IPS DF 6.9 (cell line): ENCODE data around the gene POTEF.
"Not testable (repeated sequence)": the region's sequence is repeated elsewhere in the genome, so short reads cannot be mapped to it uniquely, and the experiment has no call there.

Experiments used
- DNase-seq: peaks from one replicate; pipeline ENCODE4 v3.0.0-alpha.2; 2013; ENCODE audit warnings: low read depth, low spot score
- H3K27ac ChIP-seq: one replicate; pipeline ENCODE4 v1.5.1; 2013; ENCODE audit warnings: low read length, control low read depth
- H3K27me3 ChIP-seq: 2 replicates; pipeline ENCODE4 v1.6.1; 2013; ENCODE audit warnings: mild to moderate bottlenecking, low read length; ENCODE audit not compliant: control insufficient read depth, insufficient read depth
- H3K36me3 ChIP-seq: 2 replicates; pipeline ENCODE4 v1.6.1; 2013; ENCODE audit warnings: low read length; ENCODE audit not compliant: control insufficient read depth, insufficient read depth
- H3K4me1 ChIP-seq: 2 replicates; pipeline ENCODE4 v1.6.1; 2013; ENCODE audit warnings: low read length; ENCODE audit not compliant: control insufficient read depth, insufficient read depth
- H3K4me3 ChIP-seq: 2 replicates; pipeline ENCODE4 v1.5.1; 2013; ENCODE audit warnings: mild to moderate bottlenecking, low read length
- H3K9me3 ChIP-seq: 2 replicates; pipeline ENCODE4 v1.6.1; 2013; ENCODE audit warnings: low read length, inconsistent platforms; ENCODE audit not compliant: control insufficient read depth, insufficient read depth
- WGBS: extraction: QIAGEN DNeasy Blood & Tissue Kit; methylation state at CpG from one replicate; pipeline ENCODE4 v1.1.7; 2013; ENCODE audit warnings: mixed read lengths, missing lambda C conversion rate; ENCODE audit not compliant: insufficient read length, insufficient coverage; 5-methylcytosine and 5-hydroxymethylcytosine counted together

POTEF gene

DNA sequence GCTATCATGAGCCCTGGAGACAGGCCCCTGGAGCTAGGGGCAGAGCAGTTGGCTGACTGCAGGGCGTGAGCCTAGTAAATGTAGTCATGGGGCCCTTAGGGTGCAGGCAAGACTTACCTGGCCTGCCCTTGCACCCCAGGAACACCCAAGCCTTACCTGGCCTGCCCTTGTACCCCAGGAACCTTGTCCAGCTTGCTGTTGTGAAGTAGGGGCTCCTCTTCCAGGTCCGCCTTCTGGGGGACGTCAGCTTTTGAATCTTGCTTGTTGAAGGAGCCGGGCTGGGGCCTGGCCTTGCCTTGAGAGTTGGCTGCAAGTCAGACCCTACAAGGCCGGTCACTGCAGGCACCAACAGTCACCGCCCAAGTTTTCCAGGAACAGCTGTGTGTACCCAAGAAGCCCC is 12.0 kb upstream of the POTEF start:
- not testable (repeated sequence) for H3K36me3 ChIP-seq, H3K9me3 ChIP-seq, DNase-seq, H3K27ac ChIP-seq, H3K4me1 ChIP-seq, H3K4me3 ChIP-seq, H3K27me3 ChIP-seq
- no CpG with 5 or more reads among the region's 6 CpGs for whole genome bisulfite sequencing

DNA sequence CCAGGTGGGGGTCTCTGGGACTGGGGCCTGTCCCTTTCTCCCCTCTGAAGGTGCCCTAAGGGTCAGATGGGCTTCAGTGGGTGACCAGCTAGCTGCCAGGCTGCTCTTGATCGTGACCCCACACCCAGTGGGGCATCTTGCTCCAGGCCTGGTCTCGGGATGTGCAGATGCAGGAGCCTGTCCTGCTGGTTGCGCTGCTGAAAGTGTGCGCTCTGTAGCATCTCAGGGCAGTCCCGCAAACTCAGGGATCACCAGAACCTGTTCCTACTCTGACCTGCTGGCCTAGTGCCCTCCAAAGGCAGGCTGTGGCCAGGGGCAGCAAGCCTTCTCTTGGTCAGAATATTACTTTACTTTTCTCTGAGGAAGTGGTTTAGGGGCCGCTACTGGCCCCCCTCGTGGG is 11.5 kb upstream of the POTEF start:
- not testable (repeated sequence) for H3K27me3 ChIP-seq, H3K4me3 ChIP-seq, H3K9me3 ChIP-seq, H3K4me1 ChIP-seq, H3K27ac ChIP-seq, DNase-seq, H3K36me3 ChIP-seq
- WGBS: no CpG with 5 or more reads among the region's 7 CpGs

DNA sequence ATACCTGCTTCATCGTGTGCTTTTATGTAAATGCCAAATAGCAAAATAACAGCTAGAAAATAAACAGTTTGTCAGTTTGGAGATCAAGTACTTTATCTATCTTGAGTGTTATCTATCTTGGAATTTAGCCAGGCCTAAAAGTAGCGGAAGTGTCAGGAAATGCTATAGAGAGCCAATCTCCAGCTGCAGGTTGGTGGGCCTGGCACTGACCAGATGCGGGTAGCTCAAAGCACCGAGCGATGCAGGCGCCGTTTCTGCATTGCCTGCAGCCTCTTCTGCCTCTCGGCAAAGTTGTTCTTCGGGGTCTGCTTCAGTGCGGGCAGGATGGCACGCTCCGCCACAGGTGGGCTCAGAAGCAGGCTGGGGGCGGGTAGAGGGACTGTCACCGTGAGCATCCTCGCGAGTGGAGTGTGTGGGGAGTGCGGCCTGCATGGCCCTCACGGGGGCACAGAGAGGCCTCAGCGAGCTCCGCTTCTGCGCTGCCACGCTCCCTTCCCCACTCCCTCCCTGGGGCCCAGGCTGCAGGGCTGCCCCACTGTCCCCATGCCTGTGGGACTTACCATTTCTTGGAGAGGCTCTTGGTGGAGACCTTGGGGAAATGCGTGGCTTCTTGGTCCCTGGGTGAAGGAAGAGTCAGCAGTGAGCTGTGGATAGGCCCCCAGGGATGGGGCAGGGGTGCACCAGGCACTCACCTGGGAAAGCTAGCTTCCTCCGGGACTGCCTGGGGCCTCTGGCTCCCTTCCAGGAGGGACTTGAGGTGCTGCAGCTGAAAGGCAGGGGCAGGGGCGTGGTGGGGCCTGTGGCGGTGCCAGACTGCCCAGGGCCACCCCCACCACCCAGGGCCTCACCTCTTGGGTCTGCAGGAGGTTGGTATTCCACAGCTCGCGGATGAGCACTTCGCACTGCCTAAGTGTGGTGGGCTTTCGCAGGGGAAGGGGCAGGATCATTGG is 10.6 kb upstream of the POTEF start:
- not testable (repeated sequence) for DNase-seq, H3K27me3 ChIP-seq, H3K4me1 ChIP-seq, H3K9me3 ChIP-seq, H3K27ac ChIP-seq, H3K36me3 ChIP-seq, H3K4me3 ChIP-seq
- WGBS: no CpG with 5 or more reads among the region's 30 CpGs

DNA sequence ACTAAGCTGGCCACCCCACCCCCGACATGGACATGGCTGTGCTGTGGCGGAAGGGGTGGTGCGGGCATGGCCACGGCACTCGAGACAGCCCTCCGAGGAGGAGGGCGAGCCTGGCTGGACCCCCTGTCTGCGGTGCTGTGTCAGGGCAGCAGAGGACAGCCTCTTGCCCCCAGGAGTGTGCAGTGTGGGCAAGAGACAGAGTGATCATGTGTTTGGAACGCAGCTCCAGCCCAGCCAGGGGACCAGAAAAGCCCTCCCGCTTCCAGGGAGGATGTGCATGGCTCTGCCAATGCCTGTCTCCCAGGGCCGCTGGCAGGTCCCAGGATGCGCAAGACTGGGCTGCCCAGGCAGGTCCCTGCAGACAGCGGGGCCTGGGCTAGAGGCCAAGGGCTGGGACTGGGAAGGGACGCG is 9.8 kb upstream of the POTEF start:
- not testable (repeated sequence) for DNase-seq, H3K27me3 ChIP-seq, H3K27ac ChIP-seq, H3K4me1 ChIP-seq, H3K4me3 ChIP-seq, H3K9me3 ChIP-seq, H3K36me3 ChIP-seq
- no CpG with 5 or more reads among the region's 15 CpGs for WGBS

DNA sequence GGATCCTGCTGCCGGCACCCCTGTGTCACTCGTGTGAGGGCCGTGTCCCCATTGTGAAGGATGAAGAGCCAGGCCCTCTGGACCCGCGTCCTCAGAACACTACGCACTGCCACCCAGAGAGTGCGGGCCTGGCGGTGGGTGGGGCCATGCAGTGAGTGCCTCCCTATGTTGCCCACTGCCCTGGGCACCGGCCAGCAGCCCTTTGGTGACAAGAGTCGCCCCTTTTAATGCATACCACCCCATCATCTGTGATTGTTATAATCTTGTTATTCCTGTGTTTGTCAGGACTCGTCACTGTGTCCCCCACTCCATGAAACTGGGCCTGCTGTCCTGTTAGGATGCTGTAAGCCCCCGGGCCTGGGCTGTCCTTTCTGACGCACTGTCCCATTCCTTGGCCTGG is 9.3 kb upstream of the POTEF start:
- H3K36me3 ChIP-seq, H3K4me1 ChIP-seq, H3K4me3 ChIP-seq, H3K27me3 ChIP-seq, DNase-seq, H3K27ac ChIP-seq, H3K9me3 ChIP-seq: not testable (repeated sequence)
- no CpG with 5 or more reads among the region's 13 CpGs for WGBS

DNA sequence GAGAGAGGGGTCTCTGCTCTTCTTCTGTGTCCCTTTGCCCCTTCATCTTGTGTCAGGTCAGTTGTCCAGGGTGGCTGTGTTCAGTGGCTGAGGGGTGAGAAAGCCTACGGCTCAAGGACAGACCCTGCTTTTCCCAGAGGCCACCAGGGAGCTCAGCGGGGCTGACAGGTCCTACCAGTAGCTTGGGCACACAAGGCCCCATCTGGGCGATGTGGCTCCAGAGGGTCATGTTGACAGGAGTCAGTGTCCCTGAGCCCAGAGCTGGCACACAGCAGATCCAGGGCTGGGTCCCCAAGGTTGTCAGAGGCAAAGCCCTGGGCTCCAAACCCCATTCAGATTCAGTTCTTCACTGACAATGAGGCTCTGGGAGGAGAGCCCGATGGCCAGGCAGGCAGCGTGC is 8.1 kb upstream of the POTEF start:
- H3K4me3 ChIP-seq, DNase-seq, H3K27me3 ChIP-seq, H3K9me3 ChIP-seq, H3K27ac ChIP-seq, H3K4me1 ChIP-seq, H3K36me3 ChIP-seq: not testable (repeated sequence)
- WGBS: no CpG with 5 or more reads among the region's 5 CpGs

DNA sequence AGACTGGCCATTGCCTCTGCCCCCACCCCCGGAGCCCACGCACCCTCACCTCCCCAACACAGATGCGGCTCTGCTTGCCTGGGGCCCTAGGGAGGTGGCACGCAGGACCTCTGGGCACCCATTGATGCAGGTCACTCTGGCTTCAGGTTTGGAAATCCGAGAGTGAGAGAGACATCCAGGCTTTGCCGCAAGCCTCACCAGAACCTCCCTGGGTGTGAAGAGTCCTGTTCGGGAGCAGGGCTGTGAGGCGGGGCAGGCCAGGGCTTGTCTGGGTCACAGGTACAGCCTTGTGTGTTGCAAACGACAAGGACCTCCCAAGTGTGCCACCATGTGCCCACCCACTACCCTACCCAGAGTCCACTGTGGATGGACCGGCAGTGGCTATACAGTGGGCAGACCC is 7.5 kb upstream of the POTEF start:
- H3K9me3 ChIP-seq, H3K4me1 ChIP-seq, H3K27ac ChIP-seq, H3K27me3 ChIP-seq, H3K36me3 ChIP-seq, H3K4me3 ChIP-seq, DNase-seq: not testable (repeated sequence)
- WGBS: no CpG with 5 or more reads among the region's 10 CpGs

DNA sequence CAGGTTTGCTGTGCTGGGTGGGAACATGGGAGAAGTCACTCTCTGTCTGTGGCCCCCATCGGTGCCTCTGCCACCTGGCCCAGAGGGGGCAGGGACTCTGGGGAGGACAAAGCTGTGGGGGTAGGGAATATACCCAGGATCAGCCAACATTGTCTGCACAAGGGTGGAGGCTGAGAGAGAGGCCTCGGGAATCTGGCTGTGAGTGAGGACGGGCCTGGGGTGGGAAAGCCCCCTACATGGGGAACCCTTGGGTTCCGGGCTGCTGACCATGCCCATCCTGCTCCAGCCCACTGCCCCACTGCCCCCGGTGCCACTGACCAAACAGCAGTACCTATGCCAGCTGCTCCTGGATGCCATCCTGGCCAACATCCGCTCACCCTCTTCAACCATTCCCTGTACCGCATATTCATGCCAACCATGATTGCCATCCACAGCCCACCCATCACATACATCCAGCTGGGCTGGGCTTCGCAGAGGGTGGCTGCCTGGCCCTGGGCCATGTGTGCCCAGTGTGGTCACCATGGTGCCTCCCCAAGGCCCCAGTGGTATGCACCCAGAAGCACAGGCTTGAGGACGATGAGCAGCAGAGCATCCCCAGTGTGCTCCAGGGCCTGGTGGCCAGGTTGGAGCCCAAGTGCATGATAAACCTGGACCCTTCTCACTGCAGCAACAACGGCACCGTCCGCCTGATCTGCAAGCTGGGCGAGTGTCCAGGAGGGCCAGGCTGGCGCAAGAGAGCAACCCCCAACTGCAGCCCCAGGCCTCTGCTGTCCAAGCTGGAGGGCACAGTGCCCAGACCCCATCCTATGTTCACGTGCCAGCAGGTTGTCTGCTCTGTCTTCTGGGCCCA is 6.9 kb upstream of the POTEF start:
- no peak for DNase-seq
- no CpG with 5 or more reads among the region's 15 CpGs for WGBS
- no peaks in the 10 kb centered on the region for H3K4me1 ChIP-seq
- no peaks in the 10 kb centered on the region for H3K36me3 ChIP-seq
- no peaks in the 10 kb centered on the region for H3K27me3 ChIP-seq
- no peaks in the 10 kb centered on the region for H3K9me3 ChIP-seq
- H3K4me3 ChIP-seq: no peak overlapping the region
- H3K27ac ChIP-seq: no peak overlapping the region

DNA sequence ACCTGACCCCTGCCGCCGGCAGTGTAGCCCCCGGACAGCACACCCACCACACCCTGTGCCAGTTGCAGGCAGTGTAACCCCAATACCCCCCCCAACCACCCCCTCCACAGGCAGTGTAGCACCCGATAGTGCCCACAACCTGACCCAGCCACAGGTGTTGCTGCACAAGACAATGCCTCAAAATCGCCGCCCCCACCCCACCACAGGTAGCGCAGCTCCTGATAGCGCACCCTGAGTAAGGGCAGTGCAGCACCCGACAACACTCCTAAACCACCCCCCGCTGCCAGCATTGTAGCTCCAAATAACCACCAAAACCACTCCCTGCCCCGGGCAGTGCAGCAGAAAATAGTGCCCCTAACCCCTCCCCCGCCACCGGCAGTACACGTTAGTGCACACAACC is 558 bp downstream of the POTEF start:
- not testable (repeated sequence) for H3K27ac ChIP-seq, H3K36me3 ChIP-seq, H3K4me1 ChIP-seq, DNase-seq, H3K27me3 ChIP-seq, H3K9me3 ChIP-seq
- WGBS: no CpG with 5 or more reads among the region's 14 CpGs
- H3K4me3 ChIP-seq: peak overlapping the region; percentile 50; the same call in 1 of the 2 replicates

DNA sequence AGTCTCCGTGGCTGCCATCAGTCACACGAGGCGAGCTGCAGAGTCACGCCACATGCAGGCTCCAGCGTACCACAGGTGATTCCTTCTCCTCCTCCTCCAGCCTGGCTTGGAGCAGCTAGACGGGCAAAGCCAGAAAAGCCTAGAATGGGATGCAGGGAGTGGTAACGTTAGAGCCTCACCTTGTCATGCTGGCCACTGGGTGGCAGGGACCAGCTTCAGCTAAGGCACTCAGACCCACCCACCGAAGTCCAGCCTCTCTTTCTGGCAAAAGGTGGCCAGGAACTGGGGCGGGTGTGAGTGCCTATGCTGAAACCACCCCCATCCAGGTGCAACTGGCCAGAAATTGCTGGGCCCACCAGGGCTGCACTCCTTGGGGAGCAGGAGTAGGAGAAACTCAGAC is 1.3 kb downstream of the POTEF start:
- H3K27me3 ChIP-seq, H3K27ac ChIP-seq, H3K4me3 ChIP-seq, H3K4me1 ChIP-seq, DNase-seq, H3K9me3 ChIP-seq, H3K36me3 ChIP-seq: not testable (repeated sequence)
- no CpG with 5 or more reads among the region's 9 CpGs for WGBS
